ENCODE results near the gene VIT. TPM values are rescaled to one million over a fixed set of nuclear protein-coding genes. Genes with fewer than 3 reads are reported as not detected.

VIT gene
- total and polyA plus RNA-seq, 7 experiments from 2014 or later = not detected

- Histone ChIP-seq H3K9me3 (ENCODE audit: control insufficient read depth in 2 of 3, low read length in 3 of 3) (no peaks in the 10 kb centered on the region), H3K36me3 (ENCODE audit: control insufficient read depth in 2 of 3, insufficient read depth in 3 of 3, low read length in 3 of 3) (peaks cover 0 to 35% (median 0%) of the 10 kb centered on the region in 3 experiments), H3K27ac (ENCODE audit: low read depth, low read length) (no peak overlapping the region), H3K27me3 (ENCODE audit: control insufficient read depth in 2 of 2, insufficient read depth in 2 of 2, low read length in 2 of 2) (no peaks in the 10 kb centered on the region), H3K4me3 (ENCODE audit: low read length) (no peak overlapping the region), H3K4me1 (ENCODE audit: control insufficient read depth in 2 of 2, insufficient read depth in 2 of 2, low read length in 2 of 2) (no peaks in the 10 kb centered on the region)
- H3K4me3 Mint-ChIP-seq = no peak overlapping the region
- H3K27me3 Mint-ChIP-seq = no peaks in the 10 kb centered on the region
- ATAC-seq (no peak), DNase-seq (no peak)
- ChIA-PET POLR2A (no interaction called here), CTCF (interaction anchor here (0.6 to 1.0 kb wide), 2 partner anchors 49 to 61 kb away, joined by 5 to 8 read pairs; no protein-coding TSS in a partner anchor)
- H3K27ac Mint-ChIP-seq = no peak overlapping the region
- H3K9me3 Mint-ChIP-seq = no peaks in the 10 kb centered on the region
- intact Hi-C loops (cut with micrococcal nuclease) = no loop called here
- H3K36me3 Mint-ChIP-seq = peaks cover 18 to 60% (median 30%) of the 10 kb centered on the region in 5 donors
- H3K4me1 Mint-ChIP-seq = peaks cover 0 to 12% (median 0%) of the 10 kb centered on the region in 7 donors
Measured at GRCh38 chr2:36855429-36855828, 158.9 kb downstream of the VIT start.

DNA sequence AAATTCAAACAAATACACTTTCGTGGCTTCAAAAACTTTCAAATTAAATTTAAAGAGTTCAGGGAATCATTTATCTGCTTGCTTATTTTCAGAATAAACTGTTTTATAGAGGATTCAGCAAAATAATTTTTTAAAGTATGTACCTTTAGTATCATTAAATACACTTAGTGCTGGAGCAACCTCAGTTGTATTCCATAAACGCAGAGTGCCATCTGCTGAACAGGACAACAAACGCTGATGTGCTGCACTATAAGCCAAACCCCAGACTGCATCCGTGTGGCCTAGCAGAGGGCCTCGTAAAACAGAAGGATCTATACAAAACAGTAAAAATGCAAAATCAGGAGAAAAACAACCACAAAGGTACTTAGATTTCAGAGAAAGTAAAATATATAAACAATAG is 161.2 kb downstream of the VIT start:
- ChIA-PET CTCF (no interaction called here), POLR2A (no interaction called here)
- H3K4me1 Mint-ChIP-seq = peaks cover 0 to 12% (median 0%) of the 10 kb centered on the region in 7 donors
- Histone ChIP-seq H3K4me1 (ENCODE audit: control insufficient read depth in 2 of 2, insufficient read depth in 2 of 2, low read length in 2 of 2) (no peaks in the 10 kb centered on the region), H3K27me3 (ENCODE audit: control insufficient read depth in 2 of 2, insufficient read depth in 2 of 2, low read length in 2 of 2) (no peaks in the 10 kb centered on the region), H3K36me3 (ENCODE audit: control insufficient read depth in 2 of 3, insufficient read depth in 3 of 3, low read length in 3 of 3) (peaks cover 0 to 22% (median 0%) of the 10 kb centered on the region in 3 experiments), H3K9me3 (ENCODE audit: control insufficient read depth in 2 of 3, low read length in 3 of 3) (no peaks in the 10 kb centered on the region), H3K27ac (ENCODE audit: low read depth, low read length) (no peak overlapping the region), H3K4me3 (ENCODE audit: low read length) (no peak overlapping the region)
- H3K27me3 Mint-ChIP-seq = no peaks in the 10 kb centered on the region
- DNase-seq (no peak), ATAC-seq (no peak)
- intact Hi-C loops (cut with micrococcal nuclease) = no loop called here
- H3K4me3 Mint-ChIP-seq = no peak overlapping the region
- peak overlapping the region in 1 of 9 donors; percentile 26 for H3K27ac Mint-ChIP-seq
- peaks cover 25 to 58% (median 32%) of the 10 kb centered on the region in 5 donors for H3K36me3 Mint-ChIP-seq
- H3K9me3 Mint-ChIP-seq = peaks cover 0 to 4% (median 0%) of the 10 kb centered on the region in 11 donors

DNA sequence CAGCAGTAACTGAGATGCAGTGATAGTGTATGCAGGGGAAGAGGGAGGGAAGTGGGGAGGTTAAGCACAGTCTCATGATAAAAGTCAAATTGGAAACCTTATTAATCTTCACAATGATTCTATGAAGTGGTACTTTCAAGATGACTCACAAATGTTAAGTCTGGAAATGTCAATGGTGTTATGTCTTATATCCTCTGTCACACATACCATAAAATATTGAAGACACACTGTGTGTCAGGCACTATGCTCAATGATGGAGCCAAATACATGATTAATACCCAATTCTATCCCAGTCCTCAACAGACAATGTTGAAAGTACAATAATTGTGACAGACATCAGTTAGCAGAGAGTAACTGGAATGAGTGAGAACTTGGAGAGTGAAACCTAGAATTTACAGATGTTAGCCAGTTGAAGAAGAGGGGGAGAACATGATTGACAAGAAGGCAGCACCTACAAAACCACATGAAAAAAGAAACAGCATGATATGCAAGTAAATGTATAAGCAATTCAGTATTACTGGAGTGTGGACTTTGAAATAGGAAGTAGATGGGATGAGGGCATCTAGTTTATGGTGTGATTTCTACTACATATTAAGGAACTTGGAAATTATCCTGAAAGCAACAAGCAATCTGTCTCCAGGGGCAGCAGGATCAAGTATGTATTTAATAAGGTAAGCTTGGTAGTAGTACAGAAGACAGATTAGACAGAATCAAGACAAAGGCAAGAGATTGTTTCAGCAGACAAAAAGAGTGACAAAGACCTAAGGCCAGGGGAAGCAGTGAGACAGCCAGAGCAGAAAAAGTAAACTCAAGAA is 162.3 kb downstream of the VIT start:
- Histone ChIP-seq H3K36me3 (ENCODE audit: control insufficient read depth in 2 of 3, insufficient read depth in 3 of 3, low read length in 3 of 3) (peaks cover 0 to 22% (median 0%) of the 10 kb centered on the region in 3 experiments), H3K4me1 (ENCODE audit: control insufficient read depth in 2 of 2, insufficient read depth in 2 of 2, low read length in 2 of 2) (no peaks in the 10 kb centered on the region), H3K4me3 (ENCODE audit: low read length) (no peak overlapping the region), H3K27ac (ENCODE audit: low read depth, low read length) (no peak overlapping the region), H3K9me3 (ENCODE audit: control insufficient read depth in 2 of 3, low read length in 3 of 3) (no peaks in the 10 kb centered on the region), H3K27me3 (ENCODE audit: control insufficient read depth in 2 of 2, insufficient read depth in 2 of 2, low read length in 2 of 2) (no peaks in the 10 kb centered on the region)
- Mint-ChIP-seq H3K4me1 (peaks cover 0 to 12% (median 0%) of the 10 kb centered on the region in 7 donors), H3K27ac (peak overlapping the region in 6 of 9 donors; percentile 1 to 31 (median 8)), H3K4me3 (no peak overlapping the region), H3K27me3 (no peaks in the 10 kb centered on the region), H3K9me3 (peaks cover 0 to 4% (median 0%) of the 10 kb centered on the region in 11 donors), H3K36me3 (peaks cover 33 to 62% (median 42%) of the 10 kb centered on the region in 5 donors)
- ChIA-PET CTCF (interaction anchor here (0.6 kb wide), 1 partner anchor 678 kb away, joined by 3 read pairs; no protein-coding TSS in a partner anchor), POLR2A (no interaction called here)
- intact Hi-C loops (cut with micrococcal nuclease) = no loop called here
- ATAC-seq = no peak
- DNase-seq = no peak

GRCh38 chr2:36859366-36859792 is 162.9 kb downstream of the VIT start:
- Mint-ChIP-seq H3K27me3 (no peaks in the 10 kb centered on the region), H3K36me3 (peaks cover 30 to 62% (median 47%) of the 10 kb centered on the region in 5 donors), H3K4me3 (no peak overlapping the region), H3K9me3 (peaks cover 0 to 4% (median 0%) of the 10 kb centered on the region in 11 donors), H3K4me1 (peaks cover 0 to 12% (median 0%) of the 10 kb centered on the region in 7 donors), H3K27ac (peak overlapping the region in 6 of 9 donors; percentile 1 to 63 (median 18))
- ATAC-seq = no peak
- H3K36me3 ChIP-seq (ENCODE audit: control insufficient read depth in 2 of 3, insufficient read depth in 3 of 3, low read length in 3 of 3) = peaks cover 0 to 22% (median 0%) of the 10 kb centered on the region in 3 experiments
- H3K27me3 ChIP-seq (ENCODE audit: control insufficient read depth in 2 of 2, insufficient read depth in 2 of 2, low read length in 2 of 2) = no peaks in the 10 kb centered on the region
- no peak overlapping the region for H3K4me3 ChIP-seq (ENCODE audit: low read length)
- intact Hi-C loops (cut with micrococcal nuclease) = no loop called here
- no peak for DNase-seq
- no peaks in the 10 kb centered on the region for H3K4me1 ChIP-seq (ENCODE audit: control insufficient read depth in 2 of 2, insufficient read depth in 2 of 2, low read length in 2 of 2)
- no peak overlapping the region for H3K27ac ChIP-seq (ENCODE audit: low read depth, low read length)
- CTCF ChIA-PET = interaction anchor here (0.6 kb wide), 1 partner anchor 678 kb away, joined by 3 read pairs; no protein-coding TSS in a partner anchor
- no peaks in the 10 kb centered on the region for H3K9me3 ChIP-seq (ENCODE audit: control insufficient read depth in 2 of 3, low read length in 3 of 3)
- POLR2A ChIA-PET = no interaction called here

DNA sequence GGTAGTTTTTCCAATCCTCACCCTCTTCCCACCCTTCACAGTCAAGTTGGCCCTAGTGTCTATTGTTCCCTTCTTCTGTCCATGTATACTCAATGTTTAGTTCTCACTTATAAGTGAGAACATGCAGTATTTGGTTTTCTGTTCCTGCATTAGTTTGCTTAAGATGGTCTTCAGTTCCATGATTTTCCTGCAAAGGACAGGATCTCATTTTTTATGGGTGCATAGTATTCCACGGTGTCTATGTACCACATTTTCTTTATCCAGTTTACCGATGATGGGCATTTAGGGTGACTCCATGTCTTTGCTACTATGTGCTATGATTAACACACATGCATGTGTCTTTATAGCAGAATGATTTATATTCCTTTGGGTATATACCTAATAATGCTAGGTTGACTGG is 165.4 kb downstream of the VIT start:
- no peaks in the 10 kb centered on the region for H3K27me3 Mint-ChIP-seq
- ChIA-PET POLR2A (no interaction called here), CTCF (no interaction called here)
- H3K4me3 ChIP-seq (ENCODE audit: low read length) = no peak overlapping the region
- peaks cover 37 to 77% (median 59%) of the 10 kb centered on the region in 5 donors for H3K36me3 Mint-ChIP-seq
- intact Hi-C loops (cut with micrococcal nuclease) = no loop called here
- ATAC-seq (no peak), DNase-seq (no peak)
- H3K4me1 Mint-ChIP-seq = peaks cover 0 to 12% (median 0%) of the 10 kb centered on the region in 7 donors
- H3K9me3 Mint-ChIP-seq = peaks cover 0 to 4% (median 0%) of the 10 kb centered on the region in 11 donors
- H3K27ac ChIP-seq (ENCODE audit: low read depth, low read length) = no peak overlapping the region
- no peaks in the 10 kb centered on the region for H3K27me3 ChIP-seq (ENCODE audit: control insufficient read depth in 2 of 2, insufficient read depth in 2 of 2, low read length in 2 of 2)
- H3K4me1 ChIP-seq (ENCODE audit: control insufficient read depth in 2 of 2, insufficient read depth in 2 of 2, low read length in 2 of 2) = no peaks in the 10 kb centered on the region
- H3K36me3 ChIP-seq (ENCODE audit: control insufficient read depth in 2 of 3, insufficient read depth in 3 of 3, low read length in 3 of 3) = peaks cover 0 to 24% (median 0%) of the 10 kb centered on the region in 3 experiments
- peak overlapping the region in 1 of 9 donors; percentile 34 for H3K27ac Mint-ChIP-seq
- H3K4me3 Mint-ChIP-seq = no peak overlapping the region
- H3K9me3 ChIP-seq (ENCODE audit: control insufficient read depth in 2 of 3, low read length in 3 of 3) = no peaks in the 10 kb centered on the region
